Fibroblast of skin of right biceps (primary cell): ENCODE results near the gene FOXF1.

Experiments used
- DNase-seq: peaks from one replicate; pipeline ENCODE4 v3.0.0-alpha.2; 2013

The FOXF1 gene

DNA sequence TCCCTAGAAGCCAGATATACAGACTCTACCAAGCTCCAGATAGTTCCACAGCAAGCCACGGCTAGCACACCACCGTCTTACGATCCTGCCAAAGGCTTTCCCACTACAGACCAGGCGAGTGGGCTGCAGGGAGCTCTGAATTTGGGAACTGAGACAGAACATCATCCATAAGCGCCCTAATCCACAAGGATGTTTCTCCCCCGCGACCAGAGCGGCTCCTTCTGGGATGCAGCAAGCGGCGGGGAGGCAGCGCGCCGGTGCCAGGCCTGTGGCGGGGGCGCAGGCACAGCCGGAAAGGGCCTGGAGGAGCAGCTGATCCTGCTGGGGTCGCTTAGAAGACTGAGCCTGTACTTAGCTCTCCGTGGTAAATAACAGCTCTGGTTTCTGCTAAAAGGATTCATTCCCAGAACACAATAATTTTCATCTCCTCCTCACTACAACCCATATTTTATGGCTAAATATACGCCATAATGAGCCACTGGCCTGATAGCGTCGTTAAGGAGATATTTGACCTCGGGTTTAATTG is 16.2 kb upstream of the FOXF1 start:
- no peak for DNase-seq

DNA sequence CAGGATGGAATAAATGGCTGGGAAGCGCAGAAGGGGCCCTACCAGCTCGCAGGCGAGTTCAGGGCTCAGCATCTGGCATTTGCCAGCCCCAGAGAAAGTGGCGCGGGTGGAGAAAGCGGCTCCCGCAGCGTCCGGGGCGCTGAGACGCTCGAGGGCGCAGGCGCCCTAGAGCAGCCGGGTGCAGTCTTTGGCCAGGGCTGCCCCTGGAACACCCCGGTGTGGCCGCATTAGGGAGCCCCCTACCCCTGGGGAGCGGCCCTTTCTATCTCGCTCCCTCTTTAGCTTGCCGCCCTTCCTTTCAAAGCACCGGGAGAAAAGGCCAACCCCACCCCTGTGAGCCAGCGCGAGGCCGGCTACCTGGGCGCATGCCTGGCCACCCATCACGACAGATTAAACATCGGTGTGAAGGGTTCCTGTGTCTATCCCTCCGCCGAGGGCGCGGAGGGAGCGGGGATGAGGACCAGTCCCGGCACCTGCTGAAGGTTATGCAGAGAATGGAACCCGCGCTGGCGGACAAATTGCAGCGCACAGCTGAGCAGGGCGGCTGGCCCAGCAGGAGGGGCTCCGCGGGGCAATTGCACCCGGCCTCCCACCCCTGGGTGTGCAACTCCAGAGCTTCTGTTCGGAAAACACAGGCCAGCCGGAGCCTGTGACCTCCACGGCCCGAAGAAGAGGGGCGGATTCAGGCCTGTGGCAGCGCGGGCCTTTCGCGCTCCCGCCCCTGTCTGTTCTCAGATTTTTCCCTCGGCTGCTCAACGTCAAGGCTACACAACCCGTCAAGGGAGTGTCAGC is 15.6 kb upstream of the FOXF1 start:
- no peak for DNase-seq

DNA sequence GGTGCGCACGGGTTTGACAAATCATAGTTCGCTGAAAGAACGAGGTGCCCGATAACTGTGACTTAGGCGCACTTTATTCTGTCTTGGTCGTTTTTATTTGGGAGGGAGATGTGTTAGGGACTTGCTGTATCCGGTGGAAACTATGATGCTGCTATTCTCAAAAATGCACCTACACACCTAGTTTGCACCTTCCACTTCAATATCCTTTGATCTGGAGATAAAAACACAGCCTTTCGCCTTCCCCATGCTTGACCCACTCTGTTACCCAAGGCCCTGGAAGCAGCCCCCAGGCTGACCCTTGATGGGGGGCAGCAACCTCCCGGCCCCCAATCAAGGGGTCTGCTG is 15.0 kb upstream of the FOXF1 start:
- no peak for DNase-seq

DNA sequence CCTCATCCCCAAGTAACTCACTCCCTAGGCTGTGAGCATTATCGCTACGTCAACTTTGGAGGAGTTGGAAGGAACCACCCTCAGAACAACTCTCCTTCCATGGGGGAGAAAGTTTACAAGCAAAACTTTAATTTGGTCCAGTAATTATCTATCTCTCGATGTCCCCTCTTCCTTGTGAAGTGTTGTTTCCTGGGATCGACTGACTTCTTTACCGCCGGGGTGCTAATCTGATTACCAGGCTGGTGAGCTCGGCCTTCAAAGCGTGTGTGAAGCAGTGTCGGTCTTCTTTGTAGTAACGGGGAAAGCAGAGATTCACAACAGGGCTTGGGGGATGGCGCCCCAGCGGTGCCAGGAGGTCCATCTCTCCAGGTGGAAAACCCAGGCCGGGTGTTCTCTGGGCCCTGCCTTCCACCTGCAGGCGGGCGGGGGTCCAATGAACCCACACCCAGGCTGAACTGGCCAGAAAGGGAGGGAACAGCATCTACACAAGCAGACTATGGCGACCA is 14.5 kb upstream of the FOXF1 start:
- no peak for DNase-seq

DNA sequence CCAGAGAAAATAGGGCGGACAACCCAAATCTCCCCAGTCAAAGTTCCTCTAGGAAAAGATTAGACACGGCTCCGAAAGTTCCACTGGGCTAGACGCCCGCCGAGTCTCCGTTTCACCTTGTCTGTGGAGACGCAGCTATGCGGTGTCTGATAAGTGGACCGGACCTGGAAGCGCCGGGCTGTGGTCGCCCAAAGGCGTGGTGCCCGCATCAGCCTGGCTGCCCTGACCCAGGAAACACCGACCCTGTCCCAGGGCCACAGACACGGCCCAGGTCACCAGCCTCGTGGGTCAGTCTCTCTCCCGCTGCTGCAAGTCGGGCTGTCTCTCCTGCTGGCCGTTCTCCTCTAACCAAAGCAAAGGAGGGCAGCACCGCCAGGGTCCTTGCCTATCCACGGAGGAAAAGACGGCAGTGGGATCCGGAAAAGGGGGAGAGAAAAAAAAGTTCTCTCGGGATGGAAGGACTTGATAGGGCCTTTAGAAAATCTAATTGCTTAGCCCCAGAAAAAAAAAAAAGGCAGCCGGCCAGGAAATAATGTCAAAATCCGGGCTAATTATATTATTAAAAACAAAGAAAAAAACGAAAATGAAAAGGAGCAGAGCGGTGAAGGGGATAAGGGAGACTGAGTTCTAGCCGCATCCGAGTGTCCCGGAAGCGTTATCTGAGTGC is 13.9 kb upstream of the FOXF1 start:
- no peak for DNase-seq

DNA sequence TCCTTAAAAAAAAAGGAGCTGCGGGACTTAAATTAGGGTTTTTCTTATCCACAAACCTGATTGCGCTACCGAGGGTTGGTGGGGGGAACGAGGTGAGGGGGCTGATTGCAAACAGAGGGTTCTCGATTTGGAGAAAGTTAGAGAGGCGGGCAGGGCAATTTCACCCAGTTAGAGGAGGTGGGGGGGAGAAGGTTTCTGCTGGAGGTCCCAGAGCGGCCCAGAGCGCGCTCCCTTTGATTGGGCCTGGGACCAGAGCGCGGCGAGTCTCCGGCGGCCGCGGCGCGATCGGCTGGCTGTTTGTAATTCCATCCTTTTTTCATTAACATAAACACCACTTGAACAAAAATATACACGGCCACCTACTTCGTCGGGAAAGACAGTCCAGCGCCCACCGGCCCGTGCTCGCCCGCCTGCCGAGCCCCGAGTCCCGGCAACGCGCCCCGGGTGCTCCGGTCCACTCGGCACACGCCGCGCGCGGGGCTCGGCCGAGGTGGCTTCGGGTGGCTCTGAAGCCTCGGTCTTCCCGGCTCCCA is 13.3 kb upstream of the FOXF1 start:
- DNase-seq = no peak

DNA sequence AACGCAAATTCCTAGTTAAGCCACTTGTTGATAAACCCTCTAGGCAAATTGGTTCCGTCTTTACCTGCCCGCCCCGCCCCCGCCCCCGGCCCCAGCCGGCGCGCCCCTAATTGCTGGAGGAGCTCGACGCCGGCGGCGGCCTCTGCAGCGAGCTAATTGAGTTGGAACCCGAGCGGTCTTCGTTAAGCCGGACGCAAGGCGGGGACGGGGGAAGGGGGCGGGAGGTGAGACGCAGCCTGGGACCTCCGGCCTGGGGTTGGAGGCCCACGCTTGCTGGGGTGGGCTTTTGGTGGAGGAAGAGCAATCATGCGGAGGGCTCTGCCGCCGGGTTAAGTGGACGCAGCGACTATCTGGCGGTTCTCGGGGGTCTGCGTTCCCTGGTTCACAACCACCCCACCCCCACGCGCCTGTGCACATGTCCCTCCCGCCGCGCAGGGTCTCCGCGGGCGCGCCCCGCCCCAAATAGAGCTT is 12.7 kb upstream of the FOXF1 start:
- DNase-seq = no peak

DNA sequence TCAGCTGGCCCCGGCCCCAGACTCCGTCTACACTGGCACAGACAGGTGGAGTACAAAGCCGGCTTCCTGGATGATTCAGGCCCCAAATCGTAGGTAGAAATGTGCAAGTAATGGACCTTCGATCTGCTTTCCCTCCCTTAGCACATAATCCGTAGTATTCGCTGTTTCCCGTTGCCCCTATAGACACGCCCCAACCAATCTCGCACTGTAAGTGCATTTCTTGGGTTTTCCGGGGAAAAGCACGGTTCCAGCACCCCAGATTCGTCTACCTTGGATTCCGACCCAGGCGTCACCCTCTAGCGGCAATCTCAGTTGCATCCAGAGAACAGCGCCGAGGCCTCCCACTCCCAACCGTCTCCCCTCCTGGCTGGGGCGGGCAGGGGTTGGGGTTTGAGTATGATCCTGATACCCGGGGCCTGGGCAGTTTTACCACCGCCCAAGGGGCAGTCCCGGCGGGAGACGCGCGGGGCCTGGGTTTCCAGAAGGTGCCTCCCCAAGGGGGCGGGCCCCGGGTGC is 12.1 kb upstream of the FOXF1 start:
- DNase-seq = no peak

DNA sequence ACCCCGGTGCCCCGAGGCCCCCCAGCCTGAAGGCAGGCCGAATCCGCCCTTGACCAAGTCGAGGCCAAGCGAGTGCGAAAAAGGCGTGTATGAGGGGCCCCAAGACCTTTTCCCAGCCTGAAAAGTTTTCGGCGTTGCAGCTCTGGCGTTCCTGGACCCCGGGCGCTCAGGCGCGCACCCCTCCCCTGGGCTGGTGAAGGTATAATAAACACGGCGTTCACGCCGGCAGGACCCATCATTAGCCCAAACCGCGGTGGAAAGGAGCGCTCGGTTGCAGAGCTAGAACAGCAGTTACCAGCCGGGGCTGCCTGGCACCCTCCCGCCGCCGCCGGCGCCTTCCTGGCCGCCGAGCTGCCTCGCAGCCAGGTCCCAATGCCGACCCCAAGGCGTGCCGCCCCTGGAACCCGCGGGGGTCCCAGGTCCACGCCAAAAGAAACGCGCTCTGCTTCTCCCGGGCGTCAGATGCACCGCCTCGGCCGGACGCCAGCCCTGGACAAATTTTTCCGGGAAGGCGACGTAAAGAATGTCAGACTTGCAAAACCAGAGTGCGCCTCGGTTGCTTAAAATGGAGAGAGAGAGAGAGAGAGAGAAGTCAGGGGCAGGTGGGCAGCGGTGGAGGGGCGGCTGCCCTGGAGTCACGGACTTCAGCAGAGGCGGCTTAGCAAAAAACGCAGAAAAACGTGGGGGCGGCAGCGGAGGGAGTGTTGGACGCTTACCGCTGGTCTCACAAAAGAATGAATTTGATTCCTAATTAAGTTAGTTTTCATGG is 11.5 kb upstream of the FOXF1 start:
- DNase-seq = no peak

DNA sequence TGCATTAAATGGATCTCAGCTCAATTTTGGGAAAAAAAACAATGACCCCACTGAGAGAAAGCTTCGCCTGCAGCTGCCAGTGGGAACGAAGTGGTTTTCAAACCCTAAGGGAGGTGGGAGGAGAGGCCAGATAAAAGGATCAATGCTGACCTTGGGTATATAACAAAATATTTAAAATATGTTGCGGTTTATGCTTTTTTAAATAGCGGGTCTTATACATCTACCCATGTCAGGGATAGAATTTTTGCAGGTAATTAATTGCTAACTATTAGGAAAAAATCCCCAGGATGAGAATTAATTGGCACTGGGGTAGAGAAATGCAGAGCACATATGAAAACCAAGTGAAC is 10.9 kb upstream of the FOXF1 start:
- DNase-seq = no peak

DNA sequence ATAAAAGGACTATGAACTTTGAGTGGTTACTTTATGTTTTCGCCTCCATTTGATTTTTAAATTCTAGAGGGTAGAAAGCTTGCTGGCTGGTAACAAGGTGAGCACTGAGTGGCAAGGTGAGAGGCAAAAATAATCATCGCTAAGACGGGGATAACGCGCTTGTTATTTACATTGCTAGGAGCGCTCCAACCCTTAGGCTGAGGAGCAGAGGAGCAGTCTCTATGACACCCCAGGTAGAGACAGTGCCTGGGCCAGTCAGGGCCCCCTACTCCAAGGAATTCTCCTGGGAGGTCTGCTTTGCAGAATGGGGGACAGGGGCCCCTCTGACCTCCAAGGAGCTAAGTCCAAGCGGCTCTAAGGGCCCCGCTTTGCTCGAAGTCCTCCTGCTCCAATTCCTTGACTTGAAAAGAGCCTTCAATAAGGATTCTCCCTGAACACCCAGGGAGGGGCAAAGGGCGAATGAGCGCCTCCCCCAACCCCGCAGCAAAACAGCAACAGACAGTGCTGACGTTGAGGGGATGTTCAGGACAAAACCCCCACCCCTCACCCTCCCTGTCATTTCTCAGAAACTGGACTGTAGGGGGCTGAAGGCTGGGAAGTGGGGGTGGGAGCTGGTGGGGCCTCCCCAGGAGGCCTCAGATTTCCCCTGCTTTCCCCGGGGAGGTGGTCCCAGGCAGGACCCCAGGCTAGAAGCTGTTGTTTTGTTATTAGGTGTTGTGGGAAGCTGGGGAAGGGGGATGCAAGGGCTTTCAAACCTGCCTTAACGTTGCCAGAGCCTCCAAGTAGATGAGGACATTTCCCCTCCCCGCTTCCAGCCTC is 10.2 kb upstream of the FOXF1 start:
- DNase-seq = no peak

DNA sequence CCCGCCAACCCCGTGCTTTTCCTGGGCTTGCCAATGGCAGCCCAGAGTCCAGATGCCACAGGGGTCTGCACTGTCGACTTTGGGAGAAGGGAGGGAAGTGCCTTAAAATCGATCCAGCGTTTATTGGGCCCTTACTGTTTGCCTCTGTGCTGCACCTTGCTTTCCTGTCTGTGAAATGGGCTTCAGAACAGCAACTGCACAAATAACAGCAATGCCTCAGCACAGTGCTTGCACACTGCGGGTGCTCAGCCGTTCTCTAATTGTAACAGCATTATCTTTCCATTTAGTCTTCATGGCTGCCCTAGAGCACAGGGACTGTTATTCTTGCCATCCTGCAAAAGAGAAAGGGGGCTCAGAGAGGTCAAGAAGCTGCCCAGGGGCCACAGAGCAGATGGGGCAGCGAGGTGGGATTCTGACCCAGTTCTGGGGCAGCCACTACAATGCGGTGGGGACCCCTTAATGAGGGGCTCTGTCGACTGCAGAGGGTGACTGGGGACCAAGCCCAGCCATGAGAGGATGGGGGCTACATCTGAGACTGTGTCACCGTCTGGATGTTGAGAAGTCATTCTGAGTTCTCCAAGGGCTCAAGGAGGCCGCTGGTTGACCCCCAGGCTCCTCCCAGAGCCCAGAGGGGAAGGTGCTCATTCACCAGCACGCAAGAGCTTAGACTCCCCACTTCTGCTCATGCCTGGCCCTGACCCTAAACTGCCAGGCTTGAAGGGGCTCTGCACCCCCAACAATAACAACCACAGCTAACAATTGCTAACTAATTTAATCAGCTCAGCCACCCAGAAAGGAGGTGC is 9.4 kb upstream of the FOXF1 start:
- no peak for DNase-seq

DNA sequence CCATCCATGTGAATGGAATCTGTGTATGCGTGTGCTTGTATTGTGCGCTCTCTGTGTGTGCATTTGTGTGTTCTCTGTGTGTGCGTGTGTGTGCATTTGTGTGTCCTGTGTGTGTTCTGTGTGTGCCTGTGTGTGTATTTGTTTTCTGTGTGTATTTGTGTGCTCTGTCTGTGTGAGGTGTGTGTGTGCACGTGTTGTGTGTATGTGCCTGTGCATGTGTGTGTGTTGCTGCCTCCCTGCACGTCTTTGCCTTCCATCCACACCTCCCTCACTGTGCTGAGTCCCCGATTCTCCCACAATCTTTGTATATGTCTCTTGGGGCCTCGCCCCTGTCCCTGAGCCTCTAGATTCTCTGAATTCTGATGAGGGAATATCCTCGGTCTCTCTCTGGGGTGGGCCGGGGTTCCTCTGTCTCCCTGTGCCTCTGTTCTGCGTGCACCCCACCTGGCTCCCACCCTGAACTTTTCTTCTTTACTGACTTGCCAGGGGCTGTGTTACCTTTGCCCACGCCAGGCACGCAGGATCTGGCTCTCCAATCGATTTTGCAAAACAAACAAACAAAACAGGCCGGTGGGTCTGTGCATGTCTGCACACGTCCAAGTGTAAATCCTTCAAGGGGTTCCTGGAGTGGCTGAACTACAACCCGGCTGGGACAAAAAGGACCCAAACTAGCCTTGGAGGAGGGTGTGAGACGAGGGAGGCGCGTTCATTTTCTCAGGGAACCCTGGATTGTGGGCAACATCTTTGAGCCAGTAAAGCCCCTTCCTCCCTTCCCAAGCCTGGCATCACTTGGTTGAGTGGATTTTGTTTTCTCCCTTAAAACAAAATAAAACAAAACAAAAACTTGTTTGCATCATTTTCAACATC is 8.1 kb upstream of the FOXF1 start:
- no peak for DNase-seq

DNA sequence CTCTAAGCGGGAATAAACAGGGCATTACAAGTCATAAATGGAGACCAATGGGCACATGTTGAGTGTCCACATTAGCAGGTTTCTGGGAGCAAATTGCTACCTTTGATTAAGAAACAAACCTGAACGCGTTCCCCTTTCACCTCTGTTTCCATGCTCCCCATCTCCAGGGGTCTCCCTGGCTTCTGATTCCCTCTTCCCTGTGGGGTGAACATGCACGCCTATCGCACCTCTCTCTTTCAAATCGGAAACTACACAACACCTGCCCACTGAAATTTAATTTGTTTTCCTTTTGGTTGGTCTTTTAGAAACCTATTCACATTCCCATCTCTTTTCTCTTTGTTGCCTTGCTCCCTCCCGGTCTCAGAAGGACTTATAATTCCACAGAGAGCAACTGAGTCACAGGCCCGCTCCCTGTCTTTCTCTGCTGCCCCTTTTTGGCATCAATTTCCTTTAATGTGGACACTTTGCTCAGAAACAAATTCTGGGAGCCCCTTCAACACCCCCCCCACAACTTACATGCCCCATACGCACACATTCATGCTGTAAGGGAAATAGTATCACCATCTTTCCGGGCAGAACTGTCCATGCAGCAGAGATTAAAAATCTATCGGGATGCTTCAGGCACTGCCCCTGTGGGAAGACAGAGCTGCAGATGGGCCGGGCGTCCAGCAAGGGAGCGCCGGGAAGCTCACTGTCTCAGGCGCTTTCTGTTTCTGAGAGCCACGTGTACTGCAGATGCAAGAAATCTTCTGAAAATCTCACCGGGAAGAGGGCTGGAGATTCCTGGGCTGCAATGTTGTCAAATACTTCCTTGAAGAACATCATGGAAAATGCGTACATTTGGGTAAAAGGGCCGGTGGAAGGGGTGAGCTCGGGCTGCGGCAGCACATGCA is 7.2 kb upstream of the FOXF1 start:
- DNase-seq = no peak

DNA sequence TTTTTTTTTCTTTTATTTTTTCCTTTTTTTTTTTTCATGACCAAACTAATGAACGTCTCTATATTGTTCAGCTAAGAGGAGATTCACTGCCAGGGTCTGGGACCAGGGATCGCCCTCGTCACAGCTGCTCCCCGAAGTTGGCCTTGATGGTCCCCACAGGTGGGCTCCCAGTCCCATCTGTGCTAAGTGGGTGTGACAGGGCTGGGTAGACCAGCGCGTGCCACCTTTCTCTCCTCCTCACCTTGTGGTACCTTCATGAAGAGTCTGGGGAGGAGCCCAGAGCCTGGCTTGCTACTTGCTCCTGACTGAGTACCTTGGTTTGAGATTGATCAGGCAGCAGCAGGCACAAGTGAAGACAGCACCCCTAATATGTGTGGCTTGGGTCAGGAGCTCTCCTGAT is 6.5 kb upstream of the FOXF1 start:
- DNase-seq = no peak

DNA sequence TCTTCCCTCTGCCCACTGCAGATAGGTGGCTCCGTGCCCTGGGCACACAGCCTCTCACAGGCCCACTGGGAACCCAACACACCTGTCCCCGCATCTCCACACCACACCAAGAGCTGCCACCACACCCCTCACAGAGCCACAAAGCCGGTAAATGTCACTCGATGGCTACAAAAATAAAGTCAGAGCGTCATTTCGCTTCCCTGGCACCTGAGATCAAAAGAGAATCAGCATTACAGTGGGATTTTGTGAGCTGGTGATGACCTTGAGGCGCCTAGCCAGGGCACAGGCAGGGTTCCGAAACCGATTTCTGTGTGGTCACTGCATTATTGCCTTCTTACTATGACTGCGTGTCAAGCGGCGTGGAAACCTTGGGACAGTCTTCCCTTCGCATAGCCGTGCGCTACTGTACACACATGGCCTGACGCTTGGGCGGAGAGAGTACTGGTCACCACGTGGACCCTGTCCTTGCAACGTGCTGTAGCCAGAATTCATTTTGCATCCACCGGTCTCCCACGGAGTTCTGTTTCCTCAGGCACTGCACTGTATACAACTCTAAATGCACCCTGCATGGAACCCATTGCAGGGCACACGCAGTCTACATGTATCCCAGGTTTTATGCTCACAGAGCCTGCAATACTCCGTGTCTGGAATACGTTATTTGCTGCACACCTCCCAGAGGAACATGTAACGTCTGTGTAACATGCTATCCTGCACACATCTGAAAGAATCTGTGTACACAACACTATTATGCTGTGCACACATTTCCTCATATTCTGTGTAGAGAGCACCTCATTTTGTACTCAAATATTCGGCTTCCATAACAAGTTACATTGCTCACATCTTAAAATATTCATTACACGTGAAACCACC is 5.8 kb upstream of the FOXF1 start:
- DNase-seq = no peak

DNA sequence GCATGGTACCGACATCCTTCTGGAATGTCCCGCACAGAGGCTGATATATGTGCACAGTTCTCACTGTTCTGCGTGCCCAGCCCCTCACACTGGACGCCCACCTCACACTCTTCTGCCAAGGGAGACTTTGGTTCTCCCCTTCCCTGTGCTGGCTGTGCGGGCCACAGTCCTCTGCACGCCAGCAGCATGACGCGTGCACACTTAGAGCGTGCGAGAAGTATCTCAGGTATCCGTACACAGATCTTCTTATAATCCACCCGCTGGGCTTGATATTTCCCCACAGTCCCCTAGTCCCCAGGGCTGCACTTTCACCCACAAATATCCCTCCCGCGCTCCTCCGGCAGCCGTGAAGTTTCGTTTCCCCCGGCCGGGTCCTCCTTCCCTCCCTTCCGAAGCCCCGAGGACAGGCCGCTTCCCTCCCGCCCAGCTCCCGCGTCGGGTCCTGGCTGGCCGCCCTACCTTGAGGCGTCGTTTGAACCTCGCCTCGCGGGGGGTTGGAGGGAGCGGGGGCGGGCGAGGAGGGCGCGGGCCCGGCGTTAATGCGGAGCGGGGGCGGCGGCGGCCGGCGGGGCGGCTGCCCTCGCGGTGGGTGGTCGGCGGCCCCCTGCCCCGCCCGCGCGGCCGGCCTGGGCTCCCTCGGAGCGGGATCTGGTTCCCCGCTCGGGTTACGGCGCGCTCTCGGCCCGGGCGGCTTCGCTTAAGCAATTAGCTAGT is 5.0 kb upstream of the FOXF1 start:
- no peak for DNase-seq
